Ishikawa (cell line): ENCODE measurements around the gene CATSPERB.

Experiments used
- CEBPB ChIP-seq: IDR thresholded peaks from 2 replicates; pipeline ENCODE4 v1.6.1; 2012
- CREB1 ChIP-seq: IDR thresholded peaks from 2 replicates; pipeline ENCODE4 v1.6.1; 2012; ENCODE audit warnings: low read depth
- EGR1 ChIP-seq: IDR thresholded peaks from 2 replicates; pipeline ENCODE4 v1.6.1; 2012
- EP300 ChIP-seq: IDR thresholded peaks from 2 replicates; pipeline ENCODE4 v1.6.1; 2012; ENCODE audit warnings: borderline replicate concordance
- FOXM1 ChIP-seq: IDR thresholded peaks from 2 replicates; pipeline ENCODE4 v1.6.1; 2012; ENCODE audit warnings: low read depth, borderline replicate concordance
- MAX ChIP-seq: IDR thresholded peaks from 2 replicates; pipeline ENCODE4 v1.6.1; 2012
- NFIC ChIP-seq: IDR thresholded peaks from 2 replicates; pipeline ENCODE4 v1.6.1; 2012
- RAD21 ChIP-seq: IDR thresholded peaks from 2 replicates; pipeline ENCODE4 v1.6.1; 2012; ENCODE audit warnings: low read depth
- REST ChIP-seq: IDR thresholded peaks from 2 replicates; pipeline ENCODE4 v1.6.1; 2012; ENCODE audit warnings: low read depth, mild to moderate bottlenecking
- TAF1 ChIP-seq: IDR thresholded peaks from 2 replicates; pipeline ENCODE4 v1.6.1; 2012; ENCODE audit warnings: low read depth, mild to moderate bottlenecking
- TCF12 ChIP-seq: IDR thresholded peaks from 2 replicates; pipeline ENCODE4 v1.6.1; 2012; ENCODE audit warnings: low read depth
- TEAD4 ChIP-seq: IDR thresholded peaks from 2 replicates; pipeline ENCODE4 v1.6.1; 2012
- YY1 ChIP-seq: IDR thresholded peaks from 2 replicates; pipeline ENCODE4 v1.6.1; 2012; ENCODE audit warnings: low read depth
- ZBTB7A ChIP-seq: IDR thresholded peaks from 2 replicates; pipeline ENCODE4 v1.6.1; 2012; ENCODE audit warnings: low read depth
- TF ChIP-seq, protein P1 (sequence below): IDR thresholded peaks from 2 replicates; pipeline ENCODE4 v1.6.1; 2012

CATSPERB gene

DNA sequence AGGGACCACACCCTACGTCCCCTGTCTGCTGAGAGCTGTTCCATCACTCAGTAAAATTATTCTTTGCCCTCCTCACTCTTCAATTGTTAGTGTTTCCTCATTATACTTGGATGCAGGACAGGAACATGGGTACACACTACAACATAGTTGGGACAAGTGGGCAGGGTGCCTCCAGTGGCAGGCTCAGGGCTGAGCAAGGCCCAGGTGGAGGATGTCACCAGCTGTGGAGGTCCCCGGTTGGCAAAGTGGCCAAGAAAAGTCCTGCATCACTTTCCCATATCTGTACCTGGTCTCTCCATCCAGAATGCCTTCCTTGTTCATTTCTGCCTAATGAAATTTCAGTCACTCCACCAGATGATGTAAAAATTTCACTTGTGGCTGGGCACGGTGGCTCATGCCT lies 149.1 kb downstream of the CATSPERB start:
- no peak for TF ChIP-seq FOXM1
- no peak for TF ChIP-seq YY1
- no peak for TF ChIP-seq ZBTB7A

GRCh38 chr14:91580876-91581577 lies 150.9 kb downstream of the CATSPERB start:
- TF ChIP-seq TEAD4 (no peak), NFIC (no peak), FOXM1 (no peak), CREB1 (no peak), EP300 (no peak), TCF12 (no peak), TAF1 (no peak), ZBTB7A (no peak), MAX (no peak), EGR1 (no peak), RAD21 (no peak), YY1 (no peak), REST (no peak), CEBPB (no peak)
- TF ChIP-seq, protein P1, sequence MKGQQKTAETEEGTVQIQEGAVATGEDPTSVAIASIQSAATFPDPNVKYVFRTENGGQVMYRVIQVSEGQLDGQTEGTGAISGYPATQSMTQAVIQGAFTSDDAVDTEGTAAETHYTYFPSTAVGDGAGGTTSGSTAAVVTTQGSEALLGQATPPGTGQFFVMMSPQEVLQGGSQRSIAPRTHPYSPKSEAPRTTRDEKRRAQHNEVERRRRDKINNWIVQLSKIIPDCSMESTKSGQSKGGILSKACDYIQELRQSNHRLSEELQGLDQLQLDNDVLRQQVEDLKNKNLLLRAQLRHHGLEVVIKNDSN, result no peak

- TF ChIP-seq ZBTB7A, result no peak
These were observed 154.2 kb downstream of the CATSPERB start for GRCh38 chr14:91577632-91578233.

DNA sequence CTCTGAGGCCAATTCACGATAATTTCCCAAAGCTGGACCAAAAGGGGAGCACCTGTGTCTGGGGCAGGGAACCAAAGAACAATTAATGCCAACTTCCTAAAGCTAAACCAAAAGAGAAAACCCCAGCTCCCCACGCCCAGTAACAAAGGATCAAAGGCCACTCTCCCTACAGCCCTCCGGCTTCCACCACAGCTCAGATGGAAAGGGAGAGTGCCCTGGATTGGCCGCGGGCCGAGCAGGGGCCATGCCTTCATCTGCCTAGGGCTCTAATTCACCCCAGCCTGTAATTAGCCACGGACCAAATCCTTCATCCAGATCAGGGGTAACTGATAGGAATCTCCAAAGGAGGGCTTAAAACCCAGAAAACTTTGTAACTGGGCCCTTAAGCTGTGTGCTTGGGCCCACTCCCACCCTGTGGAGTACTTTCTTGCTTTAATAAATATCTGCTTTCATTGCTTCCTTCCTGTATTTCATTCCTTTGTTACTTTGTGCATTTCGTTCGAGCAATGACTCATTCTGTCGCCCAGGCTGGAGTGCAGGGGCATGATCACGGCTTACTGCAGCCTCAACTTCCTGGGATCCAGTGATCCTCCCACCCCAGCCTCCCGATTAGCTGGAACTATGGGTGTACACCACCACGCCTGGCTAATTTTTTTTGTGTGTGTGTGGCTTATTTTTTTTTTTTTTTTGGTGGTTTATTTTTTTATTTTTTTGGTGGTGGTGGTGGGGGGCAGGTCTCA lies 156.2 kb downstream of the CATSPERB start:
- TF ChIP-seq TAF1 (no peak), EP300 (no peak), NFIC (no peak), CREB1 (no peak), EGR1 (no peak), FOXM1 (no peak), YY1 (no peak), ZBTB7A (no peak), MAX (no peak), CEBPB (no peak), TEAD4 (no peak), REST (no peak), RAD21 (no peak), TCF12 (no peak)
- TF ChIP-seq, protein P1, result no peak

- TF ChIP-seq TCF12, result peak; percentile 6; the same call in 1 of the 2 replicates
- TF ChIP-seq YY1, result no peak
- peak; percentile 38; the same call in 1 of the 2 replicates for TF ChIP-seq MAX
- TF ChIP-seq EP300, result no peak; the same call in 1 of the 2 replicates
- no peak for TF ChIP-seq CREB1
- TF ChIP-seq CEBPB, result no peak
- peak; percentile 50 for TF ChIP-seq ZBTB7A
- no peak for TF ChIP-seq RAD21
- peak; percentile 45; the same call in 1 of the 2 replicates for TF ChIP-seq TAF1
- TF ChIP-seq EGR1, result peak; percentile 96
- 0 out of 2 replicates have a peak, but pooled peaks have one; percentile 6 for TF ChIP-seq NFIC
- TF ChIP-seq, protein P1, result peak; percentile 52; the same call in 1 of the 2 replicates
- TF ChIP-seq FOXM1, result no peak
- no peak for TF ChIP-seq TEAD4
These were observed 157.7 kb downstream of the CATSPERB start for GRCh38 chr14:91573894-91574837.
